Vagina (tissue), 2 donors: ENCODE measurements around the gene THY1. TPM values are rescaled to one million over a fixed set of nuclear protein-coding genes. Genes with fewer than 3 reads are reported as not detected.
"Not testable (repeated sequence)": the region's sequence is repeated elsewhere in the genome, so short reads cannot be mapped to it uniquely, and the experiment has no call there.

Experiments used
- DNase-seq, 2 donors: peaks; one replicate each; pipeline ENCODE4 v3.0.0-alpha.2; 2017; ENCODE audit errors: extremely low spot score in 2 of 2
- H3K27ac ChIP-seq: fragments of 200-600 bp; sonication (generic); one replicate; pipeline ENCODE4 v1.5.1; 2019
- H3K27me3 ChIP-seq: fragments of 200-600 bp; sonication (generic); one replicate; pipeline ENCODE4 v1.5.1; 2019
- H3K36me3 ChIP-seq, 2 donors: fragments of 200-600 bp; sonication (generic); one replicate each; pipeline ENCODE4 v1.5.1; 2017 to 2019
- H3K4me1 ChIP-seq: fragments of 200-600 bp; sonication (generic); one replicate; pipeline ENCODE4 v1.5.1; 2019
- H3K4me3 ChIP-seq, 2 donors: fragments of 200-600 bp; sonication (generic); 1 replicate in 1 of 2; 2 replicates in 1 of 2; pipeline ENCODE4 v1.5.1; 2016 to 2019
- H3K9me3 ChIP-seq: fragments of 200-600 bp; sonication (generic); one replicate; pipeline ENCODE4 v1.5.1; 2019
- POLR2A ChIP-seq, 2 donors: fragments of 450-650 bp; IDR thresholded peaks; one replicate each; pipeline ENCODE4 v1.6.1; 2017; ENCODE audit warnings: antibody characterized with exemption in 2 of 2, mild to moderate bottlenecking in 2 of 2, moderate library complexity in 2 of 2
- POLR2AphosphoS5 ChIP-seq, 2 donors: sonication (generic); formaldehyde crosslinking; IDR thresholded peaks; one replicate each; pipeline ENCODE4 v1.9.0; 2017; ENCODE audit warnings: antibody characterized with exemption in 2 of 2, mild to moderate bottlenecking in 2 of 2, low read depth in 1 of 2; ENCODE audit not compliant: insufficient read depth in 1 of 2
- intact Hi-C: fragments of 100-400 bp; cut with DNase I; formaldehyde crosslinking; loops from one replicate; pipeline ENCODE4 v1.15.1; 2023
- total RNA-seq: library from RNA; depleted of rRNA; stranded (reverse); fragments of >200 nt; gene quantifications from one replicate; pipeline ENCODE4 v1.2.3, GENCODE V29; 2016
- TF ChIP-seq, protein P1 (sequence below), 3 experiments: fragments of 450-650 bp in 2 of 3; fragments of 200-600 bp in 1 of 3; sonication (generic) in 1 of 3; IDR thresholded peaks; one replicate each; pipeline ENCODE4 v1.5.1; 2017 to 2019; ENCODE audit warnings: antibody characterized with exemption in 3 of 3, mild to moderate bottlenecking in 2 of 3, moderate library complexity in 2 of 3

Gene THY1
- total RNA-seq, 1 donor from 2014 or later, result 48.9 TPM

DNA sequence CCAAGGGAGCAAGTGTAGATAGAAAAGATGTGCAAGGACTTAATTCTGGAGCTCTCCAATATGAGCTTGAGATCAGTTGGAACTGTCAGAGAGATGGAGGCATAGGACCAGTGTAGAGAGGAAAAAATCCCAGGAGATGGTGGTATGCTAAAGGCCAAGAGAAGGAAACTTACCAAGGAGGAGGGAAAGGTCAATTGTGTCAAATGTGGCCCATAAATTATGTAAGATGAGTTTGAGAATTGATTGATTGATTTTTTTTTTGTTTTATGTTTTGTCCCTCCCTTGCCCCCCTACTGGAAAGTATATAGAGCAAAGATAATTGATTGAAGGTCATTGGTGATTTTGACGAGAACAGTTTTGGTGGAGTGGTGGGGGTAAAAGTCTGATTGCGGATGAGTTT lies 38.6 kb downstream of the THY1 start:
- Histone ChIP-seq H3K27ac (no peak overlapping the region), H3K4me1 (peaks cover 16% of the 10 kb centered on the region), H3K9me3 (no peaks in the 10 kb centered on the region), H3K27me3 (no peaks in the 10 kb centered on the region), H3K36me3 (no peaks in the 10 kb centered on the region), H3K4me3 (no peak overlapping the region)
- no peak for DNase-seq
- TF ChIP-seq POLR2A (IDR thresholded peaks at IDR 0.05) (no peak), POLR2AphosphoS5 (IDR thresholded peaks at IDR 0.05; ENCODE audit: insufficient read depth in 1 of 2, low read depth in 1 of 2) (no peak)
- TF ChIP-seq, protein P1, sequence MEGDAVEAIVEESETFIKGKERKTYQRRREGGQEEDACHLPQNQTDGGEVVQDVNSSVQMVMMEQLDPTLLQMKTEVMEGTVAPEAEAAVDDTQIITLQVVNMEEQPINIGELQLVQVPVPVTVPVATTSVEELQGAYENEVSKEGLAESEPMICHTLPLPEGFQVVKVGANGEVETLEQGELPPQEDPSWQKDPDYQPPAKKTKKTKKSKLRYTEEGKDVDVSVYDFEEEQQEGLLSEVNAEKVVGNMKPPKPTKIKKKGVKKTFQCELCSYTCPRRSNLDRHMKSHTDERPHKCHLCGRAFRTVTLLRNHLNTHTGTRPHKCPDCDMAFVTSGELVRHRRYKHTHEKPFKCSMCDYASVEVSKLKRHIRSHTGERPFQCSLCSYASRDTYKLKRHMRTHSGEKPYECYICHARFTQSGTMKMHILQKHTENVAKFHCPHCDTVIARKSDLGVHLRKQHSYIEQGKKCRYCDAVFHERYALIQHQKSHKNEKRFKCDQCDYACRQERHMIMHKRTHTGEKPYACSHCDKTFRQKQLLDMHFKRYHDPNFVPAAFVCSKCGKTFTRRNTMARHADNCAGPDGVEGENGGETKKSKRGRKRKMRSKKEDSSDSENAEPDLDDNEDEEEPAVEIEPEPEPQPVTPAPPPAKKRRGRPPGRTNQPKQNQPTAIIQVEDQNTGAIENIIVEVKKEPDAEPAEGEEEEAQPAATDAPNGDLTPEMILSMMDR (IDR thresholded peaks at IDR 0.05), result no peak
- intact Hi-C loops, result no loop called here

DNA sequence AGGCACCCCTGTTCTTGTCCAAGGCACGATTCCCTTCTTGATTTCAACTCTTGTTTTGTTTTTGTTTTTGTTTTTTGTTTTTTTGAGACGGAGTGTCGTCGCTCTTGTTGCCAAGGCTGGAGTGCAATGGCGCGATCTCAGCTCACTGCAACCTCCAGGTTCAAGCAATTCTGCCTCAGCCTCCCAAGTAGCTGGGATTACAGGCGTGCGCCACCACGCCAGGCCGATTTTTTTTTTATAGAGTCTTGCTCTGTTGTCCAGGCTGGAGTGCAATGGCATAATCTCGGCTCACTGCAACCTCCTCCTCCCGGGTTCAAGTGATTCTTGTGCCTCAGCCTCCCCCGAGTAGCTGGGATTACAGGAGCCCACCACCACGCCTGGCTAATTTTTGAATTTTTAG lies 40.5 kb downstream of the THY1 start:
- H3K4me3 ChIP-seq, intact Hi-C loops: not testable (repeated sequence)

DNA sequence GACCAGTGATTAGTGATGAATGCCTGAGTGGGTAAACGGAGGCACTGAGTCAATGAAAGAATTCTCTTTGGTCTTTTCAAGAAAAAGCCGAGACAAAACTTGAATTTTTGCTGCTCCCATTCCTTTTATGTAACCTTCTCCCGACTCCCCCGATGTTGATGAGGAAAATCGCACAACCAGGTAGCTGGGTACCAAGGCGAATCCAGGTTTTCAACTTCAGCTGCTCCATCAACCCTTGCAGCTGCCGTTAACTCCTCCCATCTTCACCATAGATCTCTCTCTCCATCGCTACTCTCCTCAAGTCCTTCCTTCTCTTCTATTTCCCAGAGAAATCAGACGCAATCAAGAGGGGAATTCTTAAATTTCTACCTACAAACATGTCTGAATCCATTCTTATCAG lies 40.9 kb downstream of the THY1 start:
- H3K27me3 ChIP-seq, result no peaks in the 10 kb centered on the region
- DNase-seq, result no peak
- intact Hi-C loops, result no loop called here
- no peaks in the 10 kb centered on the region for H3K9me3 ChIP-seq
- H3K4me1 ChIP-seq, result peaks cover 16% of the 10 kb centered on the region
- peak overlapping the region; percentile 46 for H3K27ac ChIP-seq
- H3K4me3 ChIP-seq, result peak overlapping the region; percentile 37 to 53
- TF ChIP-seq, protein P1 (IDR thresholded peaks at IDR 0.05), result no peak
- TF ChIP-seq POLR2AphosphoS5 (IDR thresholded peaks at IDR 0.05; ENCODE audit: insufficient read depth in 1 of 2, low read depth in 1 of 2), result no peak
- no peak for TF ChIP-seq POLR2A (IDR thresholded peaks at IDR 0.05)
- H3K36me3 ChIP-seq, result no peaks in the 10 kb centered on the region

More for the DNA sequence above, 40.5 kb downstream of the THY1 start:
- DNase-seq, H3K27me3 ChIP-seq, H3K27ac ChIP-seq, H3K9me3 ChIP-seq, H3K36me3 ChIP-seq: not testable (repeated sequence)
- H3K4me1 ChIP-seq, result peaks cover 16% of the 10 kb centered on the region

DNA sequence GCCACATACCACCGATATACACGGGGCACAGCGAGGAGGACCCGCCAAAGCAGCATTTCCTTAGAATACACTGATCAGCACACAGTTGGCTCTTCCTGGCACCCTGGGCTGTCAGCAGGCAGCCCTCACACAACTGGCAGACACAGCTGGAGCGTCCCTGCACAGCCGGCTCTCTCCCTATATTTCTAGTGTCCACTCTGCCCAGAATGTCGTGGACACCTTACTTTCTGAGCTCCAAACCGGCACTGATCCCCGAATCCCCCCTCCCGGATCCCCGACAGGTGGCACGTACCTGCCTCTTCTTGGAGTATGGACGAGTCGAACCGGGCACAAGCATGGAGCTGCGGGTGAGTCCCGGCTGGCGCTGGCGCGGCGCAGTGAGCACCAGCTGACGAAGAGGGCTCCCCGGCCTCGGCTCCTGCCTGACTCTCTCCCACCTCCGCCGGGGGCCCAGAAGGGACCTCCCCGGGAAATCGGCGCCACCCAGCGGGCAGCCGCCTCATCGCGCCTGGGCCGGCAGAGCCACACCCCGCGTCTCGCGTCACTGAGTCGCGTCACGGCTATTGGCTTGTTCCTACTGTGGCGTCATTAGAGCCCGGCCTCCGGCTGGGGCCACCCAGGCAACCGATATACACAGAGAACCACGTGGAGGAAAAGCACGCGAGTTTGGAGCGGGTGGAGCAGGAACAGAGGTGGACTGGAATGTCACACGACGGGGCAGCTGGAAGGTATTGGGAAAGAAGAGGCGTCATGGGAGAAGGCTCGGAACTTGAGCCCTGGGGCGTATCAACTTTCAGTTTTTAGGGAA lies 41.6 kb downstream of the THY1 start, which contains the start of gene USP2:
USP2 (minus strand) TSS at position 510 of the 808 bp plus-strand sequence. CDS start 8,210 bp downstream, outside the sequence.
- H3K36me3 ChIP-seq, result no peaks in the 10 kb centered on the region
- TF ChIP-seq, protein P1 (IDR thresholded peaks at IDR 0.05), result peak; percentile 74 to 90 (median 85)
- TF ChIP-seq POLR2A (IDR thresholded peaks at IDR 0.05) (no peak), POLR2AphosphoS5 (IDR thresholded peaks at IDR 0.05; ENCODE audit: insufficient read depth in 1 of 2, low read depth in 1 of 2) (peak; percentile 90 to 97)
- peak within 1 kb of the TSS; percentile 55 for H3K27ac ChIP-seq
- H3K27me3 ChIP-seq, result no peaks in the 10 kb centered on the region
- no peaks in the 10 kb centered on the region for H3K9me3 ChIP-seq
- peaks cover 20% of the 10 kb centered on the region for H3K4me1 ChIP-seq
- intact Hi-C loops, result no loop called here
- peak within 1 kb of the TSS; percentile 37 to 53 for H3K4me3 ChIP-seq
- DNase-seq, result peak; percentile 98 to 99

DNA sequence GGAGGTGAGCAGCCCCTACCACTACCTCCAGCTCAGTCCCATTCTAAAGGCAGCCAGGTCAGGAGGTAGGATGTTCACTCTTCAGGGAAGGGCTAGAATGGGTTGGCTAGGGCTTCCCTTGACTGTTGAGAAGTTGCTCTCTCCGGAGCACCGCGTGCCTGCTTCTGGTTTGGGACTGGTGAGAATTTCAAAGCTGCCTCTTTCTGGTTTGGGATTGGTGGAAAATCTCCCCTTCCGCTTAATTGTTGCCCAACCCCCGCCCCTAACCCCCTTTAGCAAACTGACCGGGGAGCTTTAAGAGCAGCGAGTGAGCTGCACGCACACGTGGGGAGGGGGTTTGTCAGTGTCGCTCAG lies 42.2 kb downstream of the THY1 start:
- Histone ChIP-seq H3K9me3 (no peaks in the 10 kb centered on the region), H3K27me3 (no peaks in the 10 kb centered on the region), H3K36me3 (no peaks in the 10 kb centered on the region), H3K4me1 (peaks cover 25% of the 10 kb centered on the region), H3K4me3 (peak overlapping the region; percentile 37 to 53), H3K27ac (peak overlapping the region; percentile 55)
- TF ChIP-seq POLR2AphosphoS5 (IDR thresholded peaks at IDR 0.05; ENCODE audit: insufficient read depth in 1 of 2, low read depth in 1 of 2), result no peak
- TF ChIP-seq, protein P1 (IDR thresholded peaks at IDR 0.05), result no peak
- no peak for TF ChIP-seq POLR2A (IDR thresholded peaks at IDR 0.05)
- no peak for DNase-seq
- intact Hi-C loops, result no loop called here
